PC-3 (cell line): ENCODE measurements around the gene ISLR2. TPM values are rescaled to one million over a fixed set of nuclear protein-coding genes. Genes with fewer than 3 reads are reported as not detected.

Source experiments
- ATAC-seq: fragments of 200-7000 bp; cut with Tn5 transposase; 2 replicates; pipeline ENCODE4 v1.9.1; 2020; ENCODE audit warnings: mild to moderate bottlenecking, moderate library complexity
- BruUV-seq: library from RNA; stranded (reverse); fragments of 400-500 nt; replicated peaks from 2 replicates; lab custom pipeline; 2021; lab: Mats Ljungman, UMichigan
- CTCF ChIA-PET: fragments of 300-600 bp; sonication (Branson Sonifier 250); formaldehyde crosslinking; loops from one replicate; lab custom pipeline; 2022; ENCODE audit warnings: antibody characterized with exemption; lab: Charles Lee
- POLR2A ChIA-PET: fragments of 300-600 bp; sonication (Branson Sonifier 250); formaldehyde crosslinking; loops from one replicate; lab custom pipeline; 2022; ENCODE audit warnings: antibody characterized with exemption; ENCODE audit not compliant: unreplicated experiment; lab: Charles Lee
- DNase-seq: peaks from one replicate; pipeline ENCODE4 v3.0.0-alpha.2; 2015
- H2AFZ ChIP-seq: fragments of 300-600 bp; sonication (generic); 2 replicates; pipeline ENCODE4 v1.6.0; 2016; ENCODE audit warnings: antibody characterized with exemption, low read length
- H3F3A ChIP-seq: fragments of 300-600 bp; sonication (generic); one replicate; pipeline ENCODE4 v1.6.0; 2017; ENCODE audit warnings: antibody characterized with exemption, low read length, control low read depth, mild to moderate bottlenecking; ENCODE audit not compliant: unreplicated experiment
- H3K27ac ChIP-seq: fragments of 300-600 bp; sonication (generic); 2 replicates; pipeline ENCODE4 v1.5.1; 2016; ENCODE audit warnings: mild to moderate bottlenecking, low read length
- H3K27me3 ChIP-seq: fragments of 300-600 bp; sonication (generic); 2 replicates; pipeline ENCODE4 v1.6.1; 2016; ENCODE audit warnings: low read length, mixed read lengths
- H3K36me3 ChIP-seq: fragments of 300-600 bp; sonication (generic); 2 replicates; pipeline ENCODE4 v1.6.1; 2016; ENCODE audit warnings: low read depth, mixed run types, low read length, mixed read lengths
- H3K4me1 ChIP-seq: fragments of 300-600 bp; sonication (generic); 2 replicates; pipeline ENCODE4 v1.5.1; 2016; ENCODE audit warnings: low read length; ENCODE audit not compliant: insufficient read depth
- H3K4me2 ChIP-seq: fragments of 300-600 bp; sonication (generic); 2 replicates; pipeline ENCODE4 v1.6.0; 2016; ENCODE audit warnings: low read length
- H3K4me3 ChIP-seq: fragments of 300-600 bp; sonication (generic); 2 replicates; pipeline ENCODE4 v1.5.1; 2016; ENCODE audit warnings: mild to moderate bottlenecking, low read length, mixed read lengths
- H3K79me2 ChIP-seq: fragments of 300-600 bp; sonication (generic); 2 replicates; pipeline ENCODE4 v1.6.1; 2017; ENCODE audit warnings: low read length, mixed read lengths
- H3K9ac ChIP-seq: fragments of 300-600 bp; sonication (generic); 2 replicates; pipeline ENCODE4 v1.6.0; 2016; ENCODE audit warnings: mild to moderate bottlenecking, low read length
- H3K9me2 ChIP-seq: fragments of 300-600 bp; sonication (generic); replicated peaks from 2 replicates; pipeline ENCODE4 v1.6.1; 2016; ENCODE audit warnings: mixed run types, low read length, mixed read lengths
- H3K9me3 ChIP-seq: fragments of 300-600 bp; sonication (generic); 2 replicates; pipeline ENCODE4 v1.6.1; 2016; ENCODE audit warnings: low read length, mixed read lengths
- H4K20me1 ChIP-seq: fragments of 300-600 bp; sonication (generic); 2 replicates; pipeline ENCODE4 v1.6.1; 2016; ENCODE audit warnings: low read length, mixed read lengths
- EZH2 ChIP-seq: fragments of 300-600 bp; sonication (generic); IDR thresholded peaks from one replicate; pipeline ENCODE4 v1.6.1; 2017; ENCODE audit warnings: antibody characterized with exemption, mild to moderate bottlenecking, low read length; ENCODE audit not compliant: unreplicated experiment
- EZH2phosphoT487 ChIP-seq: fragments of 300-600 bp; sonication (generic); IDR thresholded peaks from 2 replicates; pipeline ENCODE4 v1.6.1; 2018; ENCODE audit warnings: mild to moderate bottlenecking, antibody characterized with exemption, low read length, borderline replicate concordance
- intact Hi-C: fragments of 100-400 bp; cut with micrococcal nuclease; formaldehyde crosslinking; loops from 2 replicates; pipeline ENCODE4 v1.9.0; 2023
- total RNA-seq: library from RNA; depleted of rRNA; stranded (reverse); fragments of >200 nt; gene quantifications from 2 replicates; pipeline ENCODE4 v1.2.3, GENCODE V29; 2014
- TF ChIP-seq, protein P1 (sequence below): fragments of 300-600 bp; sonication (generic); conservative IDR thresholded peaks from 2 replicates; pipeline ENCODE4 v1.5.1; 2017; ENCODE audit warnings: antibody characterized with exemption, low read depth, mild to moderate bottlenecking, low read length

Gene ISLR2
- total RNA-seq, 1 experiment from 2014 or later: 0.22 TPM

DNA sequence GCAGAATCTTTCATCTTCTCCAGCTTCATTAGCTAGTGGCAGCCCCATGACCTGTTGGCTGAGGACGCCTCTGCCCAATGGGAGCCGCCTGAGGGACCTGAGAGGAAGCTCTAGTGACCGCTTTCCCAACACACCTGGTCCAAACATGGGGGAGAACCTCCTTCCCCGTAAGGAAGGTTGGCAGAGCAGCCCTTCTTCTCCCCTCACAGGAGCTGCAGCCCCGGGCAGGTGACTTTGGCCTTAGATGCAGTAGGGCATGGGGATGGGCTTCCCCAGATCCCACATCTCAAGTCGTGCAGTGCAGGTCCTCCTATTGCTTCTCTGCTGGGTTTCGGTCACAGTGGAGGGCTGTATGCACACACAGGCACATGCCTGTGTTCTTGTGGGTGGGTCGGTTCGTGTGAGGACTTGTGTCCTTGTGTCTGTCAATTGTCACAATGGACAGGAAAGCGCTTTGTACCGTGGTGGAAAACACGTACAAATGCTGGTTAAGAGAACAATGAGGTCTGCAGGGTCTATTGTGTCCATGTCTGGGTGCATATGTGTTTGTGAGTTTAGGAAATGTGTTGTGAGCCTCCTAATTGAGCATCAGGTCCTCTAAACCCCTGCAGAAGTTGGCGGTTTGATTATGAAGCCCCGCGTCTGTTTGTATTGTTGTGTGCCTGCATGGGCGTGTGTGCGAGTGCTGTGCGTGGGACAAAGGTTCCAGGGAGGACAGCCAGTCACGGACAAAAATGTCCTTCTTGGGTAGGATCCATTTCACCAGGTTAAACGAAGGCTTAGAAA, 1.4 kb downstream of the ISLR2 start:
- Histone ChIP-seq H3K9me2 (no peaks in the 10 kb centered on the region), H3K79me2 (no peaks in the 10 kb centered on the region), H3K4me1 (peaks cover 11% of the 10 kb centered on the region; the same call in 1 of the 2 replicates), H3F3A (no peaks in the 10 kb centered on the region), H2AFZ (no peak overlapping the region), H3K27ac (no peak overlapping the region), H3K27me3 (peaks cover 43% of the 10 kb centered on the region), H3K4me2 (no peak overlapping the region), H3K9me3 (no peaks in the 10 kb centered on the region), H3K9ac (no peak overlapping the region), H3K4me3 (no peak overlapping the region), H3K36me3 (no peaks in the 10 kb centered on the region), H4K20me1 (no peaks in the 10 kb centered on the region)
- ATAC-seq (no peak), DNase-seq (no peak)
- ChIA-PET POLR2A (no interaction called here), CTCF (no interaction called here)
- no TSS peak for BruUV-seq
- intact Hi-C loops: no loop called here
- TF ChIP-seq EZH2 (no peak), EZH2phosphoT487 (no peak)
- TF ChIP-seq, protein P1, sequence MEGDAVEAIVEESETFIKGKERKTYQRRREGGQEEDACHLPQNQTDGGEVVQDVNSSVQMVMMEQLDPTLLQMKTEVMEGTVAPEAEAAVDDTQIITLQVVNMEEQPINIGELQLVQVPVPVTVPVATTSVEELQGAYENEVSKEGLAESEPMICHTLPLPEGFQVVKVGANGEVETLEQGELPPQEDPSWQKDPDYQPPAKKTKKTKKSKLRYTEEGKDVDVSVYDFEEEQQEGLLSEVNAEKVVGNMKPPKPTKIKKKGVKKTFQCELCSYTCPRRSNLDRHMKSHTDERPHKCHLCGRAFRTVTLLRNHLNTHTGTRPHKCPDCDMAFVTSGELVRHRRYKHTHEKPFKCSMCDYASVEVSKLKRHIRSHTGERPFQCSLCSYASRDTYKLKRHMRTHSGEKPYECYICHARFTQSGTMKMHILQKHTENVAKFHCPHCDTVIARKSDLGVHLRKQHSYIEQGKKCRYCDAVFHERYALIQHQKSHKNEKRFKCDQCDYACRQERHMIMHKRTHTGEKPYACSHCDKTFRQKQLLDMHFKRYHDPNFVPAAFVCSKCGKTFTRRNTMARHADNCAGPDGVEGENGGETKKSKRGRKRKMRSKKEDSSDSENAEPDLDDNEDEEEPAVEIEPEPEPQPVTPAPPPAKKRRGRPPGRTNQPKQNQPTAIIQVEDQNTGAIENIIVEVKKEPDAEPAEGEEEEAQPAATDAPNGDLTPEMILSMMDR: no peak

DNA sequence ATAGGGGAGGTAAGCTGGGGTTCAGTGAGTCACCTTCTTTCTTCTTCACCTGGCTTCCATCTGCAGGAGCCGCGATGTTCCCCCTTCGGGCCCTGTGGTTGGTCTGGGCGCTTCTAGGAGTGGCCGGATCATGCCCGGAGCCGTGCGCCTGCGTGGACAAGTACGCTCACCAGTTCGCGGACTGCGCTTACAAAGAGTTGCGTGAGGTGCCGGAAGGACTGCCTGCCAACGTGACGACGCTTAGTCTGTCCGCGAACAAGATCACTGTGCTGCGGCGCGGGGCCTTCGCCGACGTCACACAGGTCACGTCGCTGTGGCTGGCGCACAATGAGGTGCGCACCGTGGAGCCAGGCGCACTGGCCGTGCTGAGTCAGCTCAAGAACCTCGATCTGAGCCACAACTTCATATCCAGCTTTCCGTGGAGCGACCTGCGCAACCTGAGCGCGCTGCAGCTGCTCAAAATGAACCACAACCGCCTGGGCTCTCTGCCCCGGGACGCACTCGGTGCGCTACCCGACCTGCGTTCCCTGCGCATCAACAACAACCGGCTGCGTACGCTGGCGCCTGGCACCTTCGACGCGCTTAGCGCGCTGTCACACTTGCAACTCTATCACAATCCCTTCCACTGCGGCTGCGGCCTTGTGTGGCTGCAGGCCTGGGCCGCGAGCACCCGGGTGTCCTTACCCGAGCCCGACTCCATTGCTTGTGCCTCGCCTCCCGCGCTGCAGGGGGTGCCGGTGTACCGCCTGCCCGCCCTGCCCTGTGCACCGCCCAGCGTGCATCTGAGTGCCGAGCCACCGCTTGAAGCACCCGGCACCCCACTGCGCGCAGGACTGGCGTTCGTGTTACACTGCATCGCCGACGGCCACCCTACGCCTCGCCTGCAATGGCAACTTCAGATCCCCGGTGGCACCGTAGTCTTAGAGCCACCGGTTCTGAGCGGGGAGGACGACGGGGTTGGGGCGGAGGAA, 2.6 kb downstream of the ISLR2 start:
- DNase-seq: no peak
- peaks cover 42% of the 10 kb centered on the region for H3K27me3 ChIP-seq
- H3F3A ChIP-seq: no peaks in the 10 kb centered on the region
- intact Hi-C loops: no loop called here
- H3K9ac ChIP-seq: no peak overlapping the region
- BruUV-seq: no TSS peak
- H4K20me1 ChIP-seq: no peaks in the 10 kb centered on the region
- no peak for ATAC-seq
- H3K27ac ChIP-seq: no peak overlapping the region
- H3K9me3 ChIP-seq: no peaks in the 10 kb centered on the region
- H3K36me3 ChIP-seq: no peaks in the 10 kb centered on the region
- H3K9me2 ChIP-seq: no peaks in the 10 kb centered on the region
- CTCF ChIA-PET: no interaction called here
- POLR2A ChIA-PET: no interaction called here
- H2AFZ ChIP-seq: no peak overlapping the region
- no peak overlapping the region for H3K4me3 ChIP-seq
- peaks cover 14% of the 10 kb centered on the region; the same call in 1 of the 2 replicates for H3K4me1 ChIP-seq
- no peaks in the 10 kb centered on the region for H3K79me2 ChIP-seq
- TF ChIP-seq, protein P1: no peak
- TF ChIP-seq EZH2 (no peak), EZH2phosphoT487 (no peak)
- no peak overlapping the region for H3K4me2 ChIP-seq
